Neuronal stem cell (in vitro differentiated cells): ENCODE data around the gene RAB6A.

Experiments used
- DNase-seq: peaks from one replicate; pipeline ENCODE4 v3.0.0-alpha.2; 2013; ENCODE audit warnings: low spot score
- H2AFZ ChIP-seq: one replicate; pipeline ENCODE4 v1.6.1; 2013; ENCODE audit warnings: mild to moderate bottlenecking, low read length, inconsistent platforms
- H2AK5ac ChIP-seq: 2 replicates; pipeline ENCODE4 v1.6.1; 2013; ENCODE audit warnings: low read depth, mild to moderate bottlenecking, inconsistent platforms, low read length, moderate library complexity, mixed read lengths
- H2BK120ac ChIP-seq: 2 replicates; pipeline ENCODE4 v1.6.1; 2013; ENCODE audit warnings: low read depth, mild to moderate bottlenecking, inconsistent platforms, low read length, moderate library complexity, mixed read lengths
- H2BK12ac ChIP-seq: one replicate; pipeline ENCODE4 v1.6.1; 2013; ENCODE audit warnings: low read length, inconsistent platforms
- H2BK15ac ChIP-seq: 2 replicates; pipeline ENCODE4 v1.6.1; 2013; ENCODE audit warnings: mild to moderate bottlenecking, low read length, inconsistent platforms, mixed read lengths
- H2BK5ac ChIP-seq: one replicate; pipeline ENCODE4 v1.6.1; 2013; ENCODE audit warnings: inconsistent platforms, mild to moderate bottlenecking, low read length, moderate library complexity
- H3K14ac ChIP-seq: one replicate; pipeline ENCODE4 v1.6.1; 2013; ENCODE audit warnings: low read length, inconsistent platforms
- H3K18ac ChIP-seq: 2 replicates; pipeline ENCODE4 v1.6.1; 2013; ENCODE audit warnings: low read length, inconsistent platforms
- H3K23ac ChIP-seq: 2 replicates; pipeline ENCODE4 v1.6.1; 2013; ENCODE audit warnings: low read depth, mild to moderate bottlenecking, mixed read lengths, low read length, inconsistent platforms; ENCODE audit not compliant: poor library complexity
- H3K27ac ChIP-seq: replicated peaks from 3 replicates; pipeline ENCODE4 v1.5.1; 2013; ENCODE audit warnings: low read length, inconsistent platforms
- H3K27me3 ChIP-seq, 3 experiments: 2 replicates each; pipeline ENCODE4 v1.6.1; 2013; ENCODE audit warnings: low read length in 3 of 3, mild to moderate bottlenecking in 2 of 3, inconsistent platforms in 1 of 3, low read depth in 1 of 3, mixed read lengths in 1 of 3, moderate library complexity in 1 of 3; ENCODE audit not compliant: control insufficient read depth in 3 of 3, insufficient read depth in 3 of 3
- H3K36me3 ChIP-seq, 2 donors: replicated peaks in 1 of 2; 2 replicates each; pipeline ENCODE4 v1.6.1; 2013; ENCODE audit warnings: low read length in 2 of 2; ENCODE audit not compliant: control insufficient read depth in 2 of 2, insufficient read depth in 2 of 2
- H3K4ac ChIP-seq: 2 replicates; pipeline ENCODE4 v1.6.1; 2013; ENCODE audit warnings: inconsistent platforms, mild to moderate bottlenecking, low read length, moderate library complexity
- H3K4me1 ChIP-seq, 2 donors: 1 replicate in 1 of 2; 2 replicates in 1 of 2; pipeline ENCODE4 v1.6.1; 2013; ENCODE audit warnings: low read length in 2 of 2, low read depth in 1 of 2; ENCODE audit not compliant: control insufficient read depth in 2 of 2, insufficient read depth in 1 of 2
- H3K4me2 ChIP-seq: one replicate; pipeline ENCODE4 v1.6.1; 2013; ENCODE audit warnings: mild to moderate bottlenecking, low read length, inconsistent platforms; ENCODE audit not compliant: insufficient read depth, poor library complexity, severe bottlenecking
- H3K4me3 ChIP-seq, 2 donors: 2 replicates each; pipeline ENCODE4 v1.5.1; 2013; ENCODE audit warnings: low read length in 2 of 2, mild to moderate bottlenecking in 2 of 2, inconsistent platforms in 1 of 2, moderate library complexity in 1 of 2
- H3K79me1 ChIP-seq: one replicate; pipeline ENCODE4 v1.6.1; 2013; ENCODE audit warnings: low read depth, mild to moderate bottlenecking, inconsistent platforms, low read length, moderate library complexity
- H3K9ac ChIP-seq: one replicate; pipeline ENCODE4 v1.6.1; 2013; ENCODE audit warnings: mild to moderate bottlenecking, low read depth, low read length, inconsistent platforms; ENCODE audit not compliant: poor library complexity
- H3K9me3 ChIP-seq, 2 donors: replicated peaks in 1 of 2; 2 replicates each; pipeline versions ENCODE3 to v1.6.1; 2013; ENCODE audit warnings: low read length in 2 of 2, mild to moderate bottlenecking in 2 of 2, inconsistent platforms in 1 of 2, low read depth in 1 of 2, mixed read lengths in 1 of 2, moderate library complexity in 1 of 2; ENCODE audit not compliant: control insufficient read depth in 2 of 2, insufficient read depth in 1 of 2
- H4K8ac ChIP-seq: one replicate; pipeline ENCODE4 v1.6.1; 2013; ENCODE audit warnings: low read depth, mild to moderate bottlenecking, inconsistent platforms, low read length, moderate library complexity
- H4K91ac ChIP-seq: one replicate; pipeline ENCODE4 v1.6.1; 2013; ENCODE audit warnings: low read length, low read depth, mild to moderate bottlenecking, inconsistent platforms; ENCODE audit not compliant: poor library complexity
- whole genome bisulfite sequencing, 2 donors: extraction: QIAGEN DNeasy Blood & Tissue Kit; methylation state at CpG; one replicate each; pipeline ENCODE4 v1.1.7; 2013; ENCODE audit warnings: missing lambda C conversion rate in 2 of 2, mixed read lengths in 1 of 2; ENCODE audit not compliant: insufficient read length in 2 of 2, insufficient replicate concordance in 1 of 2; ENCODE audit errors: extremely low coverage in 2 of 2; 5-methylcytosine and 5-hydroxymethylcytosine counted together

RAB6A gene

GRCh38 chr11:73645121-73645969, 115.5 kb downstream of the RAB6A start:
- no CpG with 5 or more reads among the region's 16 CpGs for WGBS, 2 donors
- Histone ChIP-seq H2BK5ac (peak overlapping the region; percentile 30), H3K9ac (no peak overlapping the region), H2BK12ac (no peak overlapping the region), H3K4ac (no peak overlapping the region), H3K27me3 (no peaks in the 10 kb centered on the region), H3K36me3 (no peaks in the 10 kb centered on the region), H3K79me1 (no peaks in the 10 kb centered on the region), H2BK15ac (peak overlapping the region; percentile 10), H4K8ac (no peak overlapping the region), H2AFZ (peak overlapping the region; percentile 80), H3K27ac (peak overlapping the region; percentile 84), H3K14ac (no peak overlapping the region), H2BK120ac (no peak overlapping the region), H3K18ac (peak overlapping the region; percentile 89), H3K4me1 (peaks cover 31 to 41% of the 10 kb centered on the region in 2 donors), H3K4me2 (peak overlapping the region; percentile 35), H3K23ac (no peak overlapping the region), H3K9me3 (no peaks in the 10 kb centered on the region), H2AK5ac (no peak overlapping the region), H3K4me3 (peak overlapping the region in 1 of 2 donors; percentile 31), H4K91ac (no peak overlapping the region)
- DNase-seq, result no peak

- no peak overlapping the region for H2BK12ac ChIP-seq
- H2BK120ac ChIP-seq, result no peak overlapping the region
- no peak overlapping the region for H3K4me3 ChIP-seq
- no peak for DNase-seq
- no peaks in the 10 kb centered on the region for H3K36me3 ChIP-seq
- no peak overlapping the region for H2AFZ ChIP-seq
- no peak overlapping the region for H3K4me2 ChIP-seq
- H3K9me3 ChIP-seq, result no peaks in the 10 kb centered on the region
- H3K18ac ChIP-seq, result no peak overlapping the region
- H2AK5ac ChIP-seq, result no peak overlapping the region
- no peaks in the 10 kb centered on the region for H3K79me1 ChIP-seq
- no peak overlapping the region for H4K91ac ChIP-seq
- no peak overlapping the region for H3K9ac ChIP-seq
- H3K14ac ChIP-seq, result no peak overlapping the region
- no peak overlapping the region for H3K23ac ChIP-seq
- no peak overlapping the region for H3K4ac ChIP-seq
- H2BK15ac ChIP-seq, result no peak overlapping the region
- H2BK5ac ChIP-seq, result no peak overlapping the region
- H3K4me1 ChIP-seq, result peaks cover 8 to 16% of the 10 kb centered on the region in 2 donors
- H4K8ac ChIP-seq, result no peak overlapping the region
- H3K27ac ChIP-seq, result no peak overlapping the region
- no peaks in the 10 kb centered on the region for H3K27me3 ChIP-seq
These were observed 119.2 kb downstream of the RAB6A start for GRCh38 chr11:73641668-73642067.

GRCh38 chr11:73640592-73640991, 120.3 kb downstream of the RAB6A start:
- Histone ChIP-seq H2BK12ac (no peak overlapping the region), H3K9ac (no peak overlapping the region), H3K9me3 (peaks cover 0 to 4% of the 10 kb centered on the region in 2 donors), H3K79me1 (no peaks in the 10 kb centered on the region), H3K23ac (no peak overlapping the region), H4K8ac (no peak overlapping the region), H2BK15ac (no peak overlapping the region), H3K4me3 (no peak overlapping the region), H3K4ac (no peak overlapping the region), H3K18ac (no peak overlapping the region), H3K27me3 (no peaks in the 10 kb centered on the region), H3K4me1 (peaks cover 0 to 6% of the 10 kb centered on the region in 2 donors), H4K91ac (no peak overlapping the region), H2AFZ (no peak overlapping the region), H3K36me3 (no peaks in the 10 kb centered on the region), H2BK120ac (no peak overlapping the region), H3K14ac (no peak overlapping the region), H2BK5ac (no peak overlapping the region), H2AK5ac (no peak overlapping the region), H3K4me2 (no peak overlapping the region), H3K27ac (no peak overlapping the region)
- WGBS, 2 donors, result no CpG with 5 or more reads among the region's 2 CpGs
- DNase-seq, result no peak

- no peak overlapping the region for H2BK120ac ChIP-seq
- H3K4ac ChIP-seq, result no peak overlapping the region
- H3K9me3 ChIP-seq, result peaks cover 0 to 10% of the 10 kb centered on the region in 2 donors
- no peak overlapping the region for H3K14ac ChIP-seq
- no peak overlapping the region for H3K9ac ChIP-seq
- no peak overlapping the region for H4K91ac ChIP-seq
- DNase-seq, result no peak
- no peak overlapping the region for H3K23ac ChIP-seq
- H3K4me2 ChIP-seq, result no peak overlapping the region
- H2AK5ac ChIP-seq, result no peak overlapping the region
- no peak overlapping the region for H2BK5ac ChIP-seq
- H2BK12ac ChIP-seq, result no peak overlapping the region
- H2AFZ ChIP-seq, result peak overlapping the region; percentile 71
- H3K27ac ChIP-seq, result no peak overlapping the region
- H4K8ac ChIP-seq, result no peak overlapping the region
- WGBS, 2 donors, result no CpG with 5 or more reads among the region's 1 CpG
- H3K36me3 ChIP-seq, result no peaks in the 10 kb centered on the region
- H2BK15ac ChIP-seq, result no peak overlapping the region
- no peaks in the 10 kb centered on the region for H3K79me1 ChIP-seq
- no peaks in the 10 kb centered on the region for H3K4me1 ChIP-seq
- H3K18ac ChIP-seq, result no peak overlapping the region
- no peaks in the 10 kb centered on the region for H3K27me3 ChIP-seq
- H3K4me3 ChIP-seq, result no peak overlapping the region
These were observed 123.9 kb downstream of the RAB6A start for GRCh38 chr11:73637012-73637411.
